ENCODE measurements around the gene LYVE1.

The LYVE1 gene

DNA sequence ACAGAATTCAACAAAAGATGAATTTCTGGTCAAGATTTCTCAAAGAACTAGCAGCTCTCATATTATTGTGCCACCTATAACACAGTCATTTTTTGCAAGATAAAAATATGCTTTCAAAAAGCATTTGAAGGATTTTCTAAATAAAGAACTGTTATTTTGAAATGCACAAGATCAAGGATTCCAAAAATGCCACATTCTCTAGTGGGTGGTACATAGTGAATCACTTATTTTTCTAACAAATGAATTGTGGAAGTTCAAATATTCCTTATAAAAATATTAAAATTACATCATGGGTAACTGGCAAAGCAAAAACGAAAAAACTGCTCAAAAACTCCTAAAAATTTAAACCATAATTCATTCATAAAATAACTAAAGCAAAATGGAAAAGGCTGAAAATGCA lies 29.5 kb downstream of the LYVE1 start:
- TF ChIP-seq, protein P1, sequence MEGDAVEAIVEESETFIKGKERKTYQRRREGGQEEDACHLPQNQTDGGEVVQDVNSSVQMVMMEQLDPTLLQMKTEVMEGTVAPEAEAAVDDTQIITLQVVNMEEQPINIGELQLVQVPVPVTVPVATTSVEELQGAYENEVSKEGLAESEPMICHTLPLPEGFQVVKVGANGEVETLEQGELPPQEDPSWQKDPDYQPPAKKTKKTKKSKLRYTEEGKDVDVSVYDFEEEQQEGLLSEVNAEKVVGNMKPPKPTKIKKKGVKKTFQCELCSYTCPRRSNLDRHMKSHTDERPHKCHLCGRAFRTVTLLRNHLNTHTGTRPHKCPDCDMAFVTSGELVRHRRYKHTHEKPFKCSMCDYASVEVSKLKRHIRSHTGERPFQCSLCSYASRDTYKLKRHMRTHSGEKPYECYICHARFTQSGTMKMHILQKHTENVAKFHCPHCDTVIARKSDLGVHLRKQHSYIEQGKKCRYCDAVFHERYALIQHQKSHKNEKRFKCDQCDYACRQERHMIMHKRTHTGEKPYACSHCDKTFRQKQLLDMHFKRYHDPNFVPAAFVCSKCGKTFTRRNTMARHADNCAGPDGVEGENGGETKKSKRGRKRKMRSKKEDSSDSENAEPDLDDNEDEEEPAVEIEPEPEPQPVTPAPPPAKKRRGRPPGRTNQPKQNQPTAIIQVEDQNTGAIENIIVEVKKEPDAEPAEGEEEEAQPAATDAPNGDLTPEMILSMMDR (IDR thresholded peaks at IDR 0.05; ENCODE audit: extremely low read depth, missing control alignments), result no peak
- no peak for DNase-seq (ENCODE audit: low spot score)

DNA sequence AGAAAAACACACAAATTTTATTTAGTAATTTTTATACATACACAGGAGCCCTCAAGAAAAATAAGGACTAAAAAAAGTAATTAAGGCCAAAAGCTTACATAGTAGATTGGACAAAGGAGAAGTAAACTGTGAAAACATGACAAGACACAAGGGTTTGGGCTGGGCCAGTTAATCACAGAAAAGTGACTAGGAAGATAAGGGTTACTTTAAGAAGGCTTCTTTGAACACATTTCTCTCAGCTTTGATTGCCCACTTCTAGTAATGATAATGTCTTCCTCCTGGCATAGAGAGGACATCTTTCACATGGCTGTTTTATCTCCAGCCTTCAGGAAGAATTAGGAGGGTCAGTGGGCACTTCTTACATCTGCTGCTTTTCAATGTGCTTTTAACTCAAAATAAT lies 30.9 kb downstream of the LYVE1 start:
- TF ChIP-seq, protein P1 (IDR thresholded peaks at IDR 0.05; ENCODE audit: extremely low read depth, missing control alignments), result no peak
- DNase-seq (ENCODE audit: low spot score), result no peak

DNA sequence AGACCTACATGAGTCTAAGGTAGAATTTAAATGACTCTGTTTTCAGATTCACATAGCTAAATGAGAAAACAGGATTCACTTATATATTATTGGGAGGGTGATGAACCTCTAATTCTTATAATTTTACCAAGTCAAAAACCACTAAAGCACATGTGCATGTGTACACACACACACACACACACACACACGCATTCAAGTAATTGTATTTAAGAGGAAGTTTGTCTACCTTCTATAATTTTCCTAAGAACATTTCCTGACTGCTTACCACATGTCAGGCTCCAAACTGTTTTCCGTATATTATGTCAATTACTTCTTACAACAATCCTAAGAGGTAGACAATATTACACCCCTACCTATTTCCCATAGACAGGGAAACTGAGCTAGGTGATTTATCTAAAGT lies 34.1 kb downstream of the LYVE1 start:
- TF ChIP-seq, protein P1 (IDR thresholded peaks at IDR 0.05; ENCODE audit: extremely low read depth, missing control alignments), result no peak
- DNase-seq (ENCODE audit: low spot score), result no peak

DNA sequence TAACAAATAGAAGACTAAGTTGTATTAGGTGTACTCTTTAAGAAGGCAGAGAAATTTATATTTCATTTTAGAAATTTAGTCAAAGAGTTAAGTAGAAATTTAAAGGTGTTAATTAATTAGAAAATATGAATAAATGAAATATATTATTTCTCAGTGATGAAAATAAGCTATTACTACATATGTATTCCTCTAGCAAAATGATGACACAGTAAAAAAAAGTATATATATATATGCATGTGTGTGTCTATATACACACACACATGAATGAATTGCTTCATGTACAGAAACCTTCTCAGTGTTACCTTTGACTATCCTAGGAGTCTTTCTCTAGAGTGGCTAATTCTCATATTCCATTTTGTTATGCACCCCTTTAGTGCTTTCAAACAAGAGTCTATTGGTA lies 35.1 kb downstream of the LYVE1 start:
- no peak for DNase-seq (ENCODE audit: low spot score)
- TF ChIP-seq, protein P1 (IDR thresholded peaks at IDR 0.05; ENCODE audit: extremely low read depth, missing control alignments), result no peak

DNA sequence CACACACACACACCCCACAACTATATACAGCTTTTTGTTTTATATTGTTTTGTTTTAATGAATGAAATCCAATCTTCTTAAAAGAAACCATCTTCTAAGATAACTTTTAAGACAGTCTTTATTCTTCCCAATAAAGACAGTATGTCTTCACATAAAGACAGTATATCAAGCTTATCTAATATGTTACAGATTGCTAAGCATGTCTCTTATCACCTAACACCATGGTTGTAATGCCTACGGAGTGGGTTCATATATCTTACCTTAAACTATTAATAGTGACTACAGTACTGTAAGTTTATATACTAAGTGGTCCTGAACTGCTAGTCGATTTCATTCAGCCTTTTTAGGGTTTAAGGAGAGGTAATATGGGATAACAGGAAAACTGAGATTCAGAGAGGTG lies 35.9 kb downstream of the LYVE1 start:
- DNase-seq (ENCODE audit: low spot score), result no peak
- TF ChIP-seq, protein P1 (IDR thresholded peaks at IDR 0.05; ENCODE audit: extremely low read depth, missing control alignments), result no peak

DNA sequence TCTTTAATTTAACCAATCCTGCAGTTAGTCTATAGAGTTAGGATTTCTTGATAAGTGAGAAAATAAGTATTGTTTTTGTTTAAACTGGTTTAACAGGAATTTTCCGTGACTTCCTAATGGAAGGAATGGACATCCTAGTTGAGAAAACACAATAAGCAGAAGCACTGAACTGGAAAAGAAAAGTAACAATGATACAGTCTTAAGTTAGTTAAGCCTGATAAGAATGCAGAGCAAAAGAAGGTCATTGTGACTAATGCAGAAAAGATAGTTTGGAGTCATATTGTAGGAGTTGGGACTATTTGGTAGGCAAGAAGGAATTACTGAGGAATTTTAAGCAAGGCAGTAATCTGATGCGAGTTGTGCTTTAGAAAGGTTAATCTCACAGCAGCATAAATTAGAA lies 39.2 kb downstream of the LYVE1 start:
- DNase-seq (ENCODE audit: low spot score), result no peak
- TF ChIP-seq, protein P1 (IDR thresholded peaks at IDR 0.05; ENCODE audit: extremely low read depth, missing control alignments), result no peak

DNA sequence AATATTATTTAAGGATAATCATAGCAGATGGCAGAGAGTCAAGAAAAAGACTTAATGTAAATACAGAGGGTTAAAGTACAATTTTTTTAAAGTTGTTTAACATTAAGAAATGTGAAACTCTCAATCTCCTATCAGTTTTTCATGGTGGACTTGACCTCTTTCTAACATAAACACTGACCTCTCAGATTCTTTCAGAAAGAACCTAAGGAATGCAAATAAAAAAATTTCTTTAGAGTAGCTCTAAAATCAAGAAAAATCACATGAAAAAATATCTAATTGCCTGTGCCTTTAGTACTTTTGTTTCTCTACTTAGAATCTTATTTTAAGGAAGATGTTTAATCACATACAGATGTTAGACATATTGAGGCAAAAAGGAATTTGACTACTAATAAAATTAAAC lies 40.3 kb downstream of the LYVE1 start:
- TF ChIP-seq, protein P1 (IDR thresholded peaks at IDR 0.05; ENCODE audit: extremely low read depth, missing control alignments), result no peak
- no peak for DNase-seq (ENCODE audit: low spot score)
